ENCODE data around the gene FASN.

FASN gene

GRCh38 chr17:82055023-82055964 lies 42.7 kb downstream of the FASN start:
- H3K9ac ChIP-seq (ENCODE audit: low read length), result no peak overlapping the region
- peaks cover 10% of the 10 kb centered on the region for H3K79me2 ChIP-seq (ENCODE audit: insufficient read depth, low read length)
- H3K27ac ChIP-seq (ENCODE audit: low read depth, low read length), result no peak overlapping the region
- H3F3A ChIP-seq (ENCODE audit: insufficient read depth), result no peaks in the 10 kb centered on the region
- H3K4me3 ChIP-seq (ENCODE audit: insufficient read depth, low read length, poor library complexity, severe bottlenecking), result no peak overlapping the region
- H3K9me3 ChIP-seq (ENCODE audit: insufficient read depth, low read length), result no peaks in the 10 kb centered on the region
- H3K4me2 ChIP-seq (ENCODE audit: low read depth, low read length, poor library complexity, severe bottlenecking), result no peak overlapping the region
- TF ChIP-seq CTCF (IDR thresholded peaks at IDR 0.05; ENCODE audit: insufficient read depth, low read length, poor library complexity, severe bottlenecking) (no peak), EZH2phosphoT487 (conservative IDR thresholded peaks at IDR 0.05; ENCODE audit: low read length) (no peak)
- no peaks in the 10 kb centered on the region for H4K20me1 ChIP-seq (ENCODE audit: low read depth, low read length)
- H2AFZ ChIP-seq (ENCODE audit: low read depth, low read length, severe bottlenecking), result no peak overlapping the region
- H3K27me3 ChIP-seq (ENCODE audit: low read length), result no peaks in the 10 kb centered on the region
- H3K9me2 ChIP-seq (replicated peaks; ENCODE audit: insufficient read depth, low read length), result no peaks in the 10 kb centered on the region
- H3K36me3 ChIP-seq (ENCODE audit: low read length), result no peaks in the 10 kb centered on the region

- Histone ChIP-seq H3K4me2 (ENCODE audit: low read depth, low read length, poor library complexity, severe bottlenecking) (no peak overlapping the region), H3K9ac (ENCODE audit: low read length) (no peak overlapping the region)
Observed at GRCh38 chr17:82054351-82055022, 43.5 kb downstream of the FASN start.

GRCh38 chr17:82053556-82054263 lies 44.3 kb downstream of the FASN start:
- Histone ChIP-seq H3K27ac (ENCODE audit: low read depth, low read length) (no peak overlapping the region), H3K9me2 (replicated peaks; ENCODE audit: insufficient read depth, low read length) (no peaks in the 10 kb centered on the region), H4K20me1 (ENCODE audit: low read depth, low read length) (no peaks in the 10 kb centered on the region), H3K36me3 (ENCODE audit: low read length) (no peaks in the 10 kb centered on the region), H3K4me2 (ENCODE audit: low read depth, low read length, poor library complexity, severe bottlenecking) (no peak overlapping the region), H3K9me3 (ENCODE audit: insufficient read depth, low read length) (no peaks in the 10 kb centered on the region), H3F3A (ENCODE audit: insufficient read depth) (no peaks in the 10 kb centered on the region), H3K27me3 (ENCODE audit: low read length) (no peaks in the 10 kb centered on the region), H3K79me2 (ENCODE audit: insufficient read depth, low read length) (peaks cover 10% of the 10 kb centered on the region), H3K9ac (ENCODE audit: low read length) (no peak overlapping the region), H2AFZ (ENCODE audit: low read depth, low read length, severe bottlenecking) (no peak overlapping the region), H3K4me3 (ENCODE audit: insufficient read depth, low read length, poor library complexity, severe bottlenecking) (no peak overlapping the region)
- no peak for TF ChIP-seq EZH2phosphoT487 (conservative IDR thresholded peaks at IDR 0.05; ENCODE audit: low read length)
- no peak for TF ChIP-seq CTCF (IDR thresholded peaks at IDR 0.05; ENCODE audit: insufficient read depth, low read length, poor library complexity, severe bottlenecking)

More at GRCh38 chr17:82054351-82055022, 43.5 kb downstream of the FASN start:
- Histone ChIP-seq H3K4me3 (ENCODE audit: insufficient read depth, low read length, poor library complexity, severe bottlenecking) (no peak overlapping the region), H4K20me1 (ENCODE audit: low read depth, low read length) (no peaks in the 10 kb centered on the region), H3K9me2 (replicated peaks; ENCODE audit: insufficient read depth, low read length) (no peaks in the 10 kb centered on the region), H3K9me3 (ENCODE audit: insufficient read depth, low read length) (no peaks in the 10 kb centered on the region), H3F3A (ENCODE audit: insufficient read depth) (no peaks in the 10 kb centered on the region), H2AFZ (ENCODE audit: low read depth, low read length, severe bottlenecking) (no peak overlapping the region), H3K27me3 (ENCODE audit: low read length) (no peaks in the 10 kb centered on the region), H3K36me3 (ENCODE audit: low read length) (no peaks in the 10 kb centered on the region), H3K27ac (ENCODE audit: low read depth, low read length) (no peak overlapping the region), H3K79me2 (ENCODE audit: insufficient read depth, low read length) (peaks cover 10% of the 10 kb centered on the region)
- TF ChIP-seq EZH2phosphoT487 (conservative IDR thresholded peaks at IDR 0.05; ENCODE audit: low read length) (no peak), CTCF (IDR thresholded peaks at IDR 0.05; ENCODE audit: insufficient read depth, low read length, poor library complexity, severe bottlenecking) (no peak)

All from SU-DHL-6 (cell line).